Astrocyte (in vitro differentiated cells and primary cell): ENCODE results near the gene DNAJB6. TPM values are rescaled to one million over a fixed set of nuclear protein-coding genes. Genes with fewer than 3 reads are reported as not detected.

Experiments used
- DNase-seq: peaks from one replicate; pipeline ENCODE4 v3.0.0-alpha.2; 2010; ENCODE audit warnings: low read depth
- FAIRE-seq: peaks from 2 replicates; lab custom pipeline; 2011; peaks lifted over from hg19 to GRCh38; lab: Jason Lieb, UNC
- H2AFZ ChIP-seq: 2 replicates; pipeline ENCODE4 v1.6.0; 2012; ENCODE audit warnings: low read depth, low read length, inconsistent platforms
- H3K27ac ChIP-seq: 2 replicates; pipeline ENCODE4 v1.5.1; 2011; ENCODE audit warnings: low read depth, low read length, inconsistent platforms
- H3K27me3 ChIP-seq: 2 replicates; pipeline ENCODE4 v1.6.0; 2011; ENCODE audit warnings: low read length, inconsistent platforms; ENCODE audit not compliant: insufficient read depth
- H3K36me3 ChIP-seq: 2 replicates; pipeline ENCODE4 v1.5.1; 2011; ENCODE audit warnings: low read length, inconsistent platforms; ENCODE audit not compliant: insufficient read depth
- H3K4me1 ChIP-seq: 2 replicates; pipeline ENCODE4 v1.5.1; 2011; ENCODE audit warnings: low read length, inconsistent platforms; ENCODE audit not compliant: insufficient read depth
- H3K4me2 ChIP-seq: 2 replicates; pipeline ENCODE4 v1.6.0; 2012; ENCODE audit warnings: low read length, inconsistent platforms
- H3K4me3 ChIP-seq: 2 replicates; pipeline ENCODE4 v1.5.1; 2011; ENCODE audit warnings: low read depth, mild to moderate bottlenecking, low read length, inconsistent platforms; ENCODE audit not compliant: insufficient read depth
- H3K79me2 ChIP-seq: 2 replicates; pipeline ENCODE4 v1.6.0; 2012; ENCODE audit warnings: mild to moderate bottlenecking, low read length, inconsistent platforms; ENCODE audit not compliant: insufficient read depth
- H3K9ac ChIP-seq: 2 replicates; pipeline ENCODE4 v1.6.0; 2012; ENCODE audit warnings: mild to moderate bottlenecking, low read length, inconsistent platforms
- H3K9me3 ChIP-seq: 2 replicates; pipeline ENCODE4 v1.5.1; 2012; ENCODE audit warnings: low read depth, mild to moderate bottlenecking, low read length, inconsistent platforms; ENCODE audit not compliant: insufficient read depth
- H4K20me1 ChIP-seq: 2 replicates; pipeline ENCODE4 v1.6.0; 2012; ENCODE audit warnings: low read length, inconsistent platforms; ENCODE audit not compliant: insufficient read depth
- H3K27ac Mint-ChIP-seq: one replicate; pipeline ENCODE4 v1.8.0; 2021; ENCODE audit warnings: mild to moderate bottlenecking, mixed read lengths; ENCODE audit not compliant: unreplicated experiment
- H3K27me3 Mint-ChIP-seq: one replicate; pipeline ENCODE4 v1.8.0; 2021; ENCODE audit warnings: low read depth, mixed read lengths; ENCODE audit not compliant: unreplicated experiment
- H3K36me3 Mint-ChIP-seq: one replicate; pipeline ENCODE4 v1.8.0; 2021; ENCODE audit warnings: low read depth, mixed read lengths; ENCODE audit not compliant: unreplicated experiment
- H3K4me1 Mint-ChIP-seq: one replicate; pipeline ENCODE4 v1.8.0; 2021; ENCODE audit warnings: low read depth, mixed read lengths; ENCODE audit not compliant: unreplicated experiment
- H3K4me3 Mint-ChIP-seq: one replicate; pipeline ENCODE4 v1.8.0; 2021; ENCODE audit warnings: mild to moderate bottlenecking, moderate library complexity, mixed read lengths; ENCODE audit not compliant: unreplicated experiment
- H3K9me3 Mint-ChIP-seq: one replicate; pipeline ENCODE4 v1.8.0; 2021; ENCODE audit warnings: mild to moderate bottlenecking, mixed read lengths; ENCODE audit not compliant: unreplicated experiment
- CTCF ChIP-seq: IDR thresholded peaks from 2 replicates; pipeline ENCODE4 v1.5.1; 2011; ENCODE audit warnings: low read depth, mild to moderate bottlenecking, inconsistent platforms, low read length, moderate library complexity; ENCODE audit not compliant: insufficient read depth
- EZH2 ChIP-seq: IDR thresholded peaks from 2 replicates; pipeline ENCODE4 v1.6.1; 2012; ENCODE audit warnings: mild to moderate bottlenecking, low read length, inconsistent platforms; ENCODE audit not compliant: insufficient read depth
- total RNA-seq: library from RNA; stranded (reverse); gene quantifications from 2 replicates; pipeline ENCODE4 v1.2.1, GENCODE V29; 2021

The DNAJB6 gene
- total RNA-seq, 1 donor from 2014 or later = 179 TPM

- peaks cover 18% of the 10 kb centered on the region for H3K36me3 Mint-ChIP-seq
- no peak overlapping the region for H3K4me3 Mint-ChIP-seq
- peak overlapping the region; percentile 75 for H3K27ac Mint-ChIP-seq
- peaks cover 22% of the 10 kb centered on the region for H3K4me1 ChIP-seq
- H3K9me3 ChIP-seq = no peaks in the 10 kb centered on the region
- H3K27me3 ChIP-seq = no peaks in the 10 kb centered on the region
- H2AFZ ChIP-seq = no peak overlapping the region
- H3K9me3 Mint-ChIP-seq = peaks cover 3% of the 10 kb centered on the region
- FAIRE-seq (no peak), DNase-seq (no peak)
- peaks cover 2% of the 10 kb centered on the region for H3K36me3 ChIP-seq
- no peaks in the 10 kb centered on the region for H3K27me3 Mint-ChIP-seq
- peaks cover 25% of the 10 kb centered on the region for H3K79me2 ChIP-seq
- H3K27ac ChIP-seq = peak overlapping the region; percentile 79
- H3K9ac ChIP-seq = no peak overlapping the region
- peak overlapping the region; percentile 77 for H3K4me2 ChIP-seq
- TF ChIP-seq EZH2 (no peak), CTCF (no peak)
- peaks cover 70% of the 10 kb centered on the region for H4K20me1 ChIP-seq
- no peak overlapping the region for H3K4me3 ChIP-seq
- peaks cover 22% of the 10 kb centered on the region for H3K4me1 Mint-ChIP-seq
Measured at GRCh38 chr7:157410831-157411556, 74.2 kb downstream of the DNAJB6 start.

GRCh38 chr7:157411580-157411979 is 74.8 kb downstream of the DNAJB6 start:
- Histone ChIP-seq H3K9me3 (no peaks in the 10 kb centered on the region), H4K20me1 (peaks cover 69% of the 10 kb centered on the region), H3K27ac (peak overlapping the region; percentile 79), H3K79me2 (peaks cover 25% of the 10 kb centered on the region), H3K36me3 (peaks cover 6% of the 10 kb centered on the region), H3K4me2 (peak overlapping the region; percentile 77), H2AFZ (no peak overlapping the region), H3K4me3 (peak overlapping the region; percentile 17), H3K4me1 (peaks cover 22% of the 10 kb centered on the region), H3K27me3 (no peaks in the 10 kb centered on the region), H3K9ac (peak overlapping the region; percentile 68)
- DNase-seq (no peak), FAIRE-seq (no peak)
- Mint-ChIP-seq H3K9me3 (peaks cover 3% of the 10 kb centered on the region), H3K36me3 (peaks cover 18% of the 10 kb centered on the region), H3K4me1 (peaks cover 22% of the 10 kb centered on the region), H3K4me3 (peak overlapping the region; percentile 66), H3K27me3 (no peaks in the 10 kb centered on the region), H3K27ac (peak overlapping the region; percentile 75)
- TF ChIP-seq CTCF = no peak
- no peak for TF ChIP-seq EZH2

- no peaks in the 10 kb centered on the region for H3K9me3 ChIP-seq
- DNase-seq (peak; percentile 90), FAIRE-seq (peak; percentile 98)
- peak overlapping the region; percentile 77 for H3K4me2 ChIP-seq
- H3K9ac ChIP-seq = peak overlapping the region; percentile 68
- no peak overlapping the region for H2AFZ ChIP-seq
- peaks cover 22% of the 10 kb centered on the region for H3K4me1 Mint-ChIP-seq
- TF ChIP-seq EZH2 = no peak
- TF ChIP-seq CTCF = no peak
- H3K9me3 Mint-ChIP-seq = peaks cover 3% of the 10 kb centered on the region
- H3K36me3 Mint-ChIP-seq = peaks cover 21% of the 10 kb centered on the region
- peak overlapping the region; percentile 17 for H3K4me3 ChIP-seq
- peaks cover 8% of the 10 kb centered on the region for H3K36me3 ChIP-seq
- H3K27me3 ChIP-seq = no peaks in the 10 kb centered on the region
- H3K4me3 Mint-ChIP-seq = peak overlapping the region; percentile 66
- peaks cover 25% of the 10 kb centered on the region for H3K79me2 ChIP-seq
- peak overlapping the region; percentile 79 for H3K27ac ChIP-seq
- H3K27ac Mint-ChIP-seq = peak overlapping the region; percentile 41
- H3K27me3 Mint-ChIP-seq = no peaks in the 10 kb centered on the region
- H3K4me1 ChIP-seq = peaks cover 22% of the 10 kb centered on the region
- H4K20me1 ChIP-seq = peaks cover 73% of the 10 kb centered on the region
Measured at GRCh38 chr7:157412021-157412443, 75.2 kb downstream of the DNAJB6 start.
